Astrocyte (in vitro differentiated cells and primary cell): Measurements from ENCODE around the gene ATP11C. TPM values are rescaled to one million over a fixed set of nuclear protein-coding genes. Genes with fewer than 3 reads are reported as not detected.
"Not testable (repeated sequence)": the region's sequence is repeated elsewhere in the genome, so short reads cannot be mapped to it uniquely, and the experiment has no call there.

Source experiments
- DNase-seq: peaks from one replicate; pipeline ENCODE4 v3.0.0-alpha.2; 2010; ENCODE audit warnings: low read depth
- FAIRE-seq: peaks from 2 replicates; lab custom pipeline; 2011; peaks lifted over from hg19 to GRCh38; lab: Jason Lieb, UNC
- H2AFZ ChIP-seq: 2 replicates; pipeline ENCODE4 v1.6.0; 2012; ENCODE audit warnings: low read depth, low read length, inconsistent platforms
- H3K27ac ChIP-seq: 2 replicates; pipeline ENCODE4 v1.5.1; 2011; ENCODE audit warnings: low read depth, low read length, inconsistent platforms
- H3K27me3 ChIP-seq: 2 replicates; pipeline ENCODE4 v1.6.0; 2011; ENCODE audit warnings: low read length, inconsistent platforms; ENCODE audit not compliant: insufficient read depth
- H3K36me3 ChIP-seq: 2 replicates; pipeline ENCODE4 v1.5.1; 2011; ENCODE audit warnings: low read length, inconsistent platforms; ENCODE audit not compliant: insufficient read depth
- H3K4me1 ChIP-seq: 2 replicates; pipeline ENCODE4 v1.5.1; 2011; ENCODE audit warnings: low read length, inconsistent platforms; ENCODE audit not compliant: insufficient read depth
- H3K4me2 ChIP-seq: 2 replicates; pipeline ENCODE4 v1.6.0; 2012; ENCODE audit warnings: low read length, inconsistent platforms
- H3K4me3 ChIP-seq: 2 replicates; pipeline ENCODE4 v1.5.1; 2011; ENCODE audit warnings: low read depth, mild to moderate bottlenecking, low read length, inconsistent platforms; ENCODE audit not compliant: insufficient read depth
- H3K79me2 ChIP-seq: 2 replicates; pipeline ENCODE4 v1.6.0; 2012; ENCODE audit warnings: mild to moderate bottlenecking, low read length, inconsistent platforms; ENCODE audit not compliant: insufficient read depth
- H3K9ac ChIP-seq: 2 replicates; pipeline ENCODE4 v1.6.0; 2012; ENCODE audit warnings: mild to moderate bottlenecking, low read length, inconsistent platforms
- H3K9me3 ChIP-seq: 2 replicates; pipeline ENCODE4 v1.5.1; 2012; ENCODE audit warnings: low read depth, mild to moderate bottlenecking, low read length, inconsistent platforms; ENCODE audit not compliant: insufficient read depth
- H4K20me1 ChIP-seq: 2 replicates; pipeline ENCODE4 v1.6.0; 2012; ENCODE audit warnings: low read length, inconsistent platforms; ENCODE audit not compliant: insufficient read depth
- H3K27ac Mint-ChIP-seq: one replicate; pipeline ENCODE4 v1.8.0; 2021; ENCODE audit warnings: mild to moderate bottlenecking, mixed read lengths; ENCODE audit not compliant: unreplicated experiment
- H3K27me3 Mint-ChIP-seq: one replicate; pipeline ENCODE4 v1.8.0; 2021; ENCODE audit warnings: low read depth, mixed read lengths; ENCODE audit not compliant: unreplicated experiment
- H3K36me3 Mint-ChIP-seq: one replicate; pipeline ENCODE4 v1.8.0; 2021; ENCODE audit warnings: low read depth, mixed read lengths; ENCODE audit not compliant: unreplicated experiment
- H3K4me1 Mint-ChIP-seq: one replicate; pipeline ENCODE4 v1.8.0; 2021; ENCODE audit warnings: low read depth, mixed read lengths; ENCODE audit not compliant: unreplicated experiment
- H3K4me3 Mint-ChIP-seq: one replicate; pipeline ENCODE4 v1.8.0; 2021; ENCODE audit warnings: mild to moderate bottlenecking, moderate library complexity, mixed read lengths; ENCODE audit not compliant: unreplicated experiment
- H3K9me3 Mint-ChIP-seq: one replicate; pipeline ENCODE4 v1.8.0; 2021; ENCODE audit warnings: mild to moderate bottlenecking, mixed read lengths; ENCODE audit not compliant: unreplicated experiment
- CTCF ChIP-seq: IDR thresholded peaks from 2 replicates; pipeline ENCODE4 v1.5.1; 2011; ENCODE audit warnings: low read depth, mild to moderate bottlenecking, inconsistent platforms, low read length, moderate library complexity; ENCODE audit not compliant: insufficient read depth
- EZH2 ChIP-seq: IDR thresholded peaks from 2 replicates; pipeline ENCODE4 v1.6.1; 2012; ENCODE audit warnings: mild to moderate bottlenecking, low read length, inconsistent platforms; ENCODE audit not compliant: insufficient read depth
- total RNA-seq: library from RNA; stranded (reverse); gene quantifications from 2 replicates; pipeline ENCODE4 v1.2.1, GENCODE V29; 2021

ATP11C gene
- total RNA-seq, 1 donor from 2014 or later, result 24.6 TPM

GRCh38 chrX:139844163-139844562 is 88.7 kb downstream of the ATP11C start:
- Histone ChIP-seq H3K36me3 (no peaks in the 10 kb centered on the region), H3K4me2 (no peak overlapping the region), H3K79me2 (peaks cover 29% of the 10 kb centered on the region), H2AFZ (no peak overlapping the region), H3K27ac (no peak overlapping the region), H3K4me1 (no peaks in the 10 kb centered on the region), H4K20me1 (peaks cover 3% of the 10 kb centered on the region), H3K4me3 (no peak overlapping the region), H3K27me3 (no peaks in the 10 kb centered on the region), H3K9ac (no peak overlapping the region), H3K9me3 (no peaks in the 10 kb centered on the region)
- no peak for TF ChIP-seq CTCF
- no peak for TF ChIP-seq EZH2
- Mint-ChIP-seq H3K9me3 (no peaks in the 10 kb centered on the region), H3K4me3 (no peak overlapping the region), H3K27ac (no peak overlapping the region), H3K4me1 (no peaks in the 10 kb centered on the region), H3K36me3 (no peaks in the 10 kb centered on the region), H3K27me3 (no peaks in the 10 kb centered on the region)
- FAIRE-seq (no peak), DNase-seq (no peak)

GRCh38 chrX:139842326-139843185 is 90.3 kb downstream of the ATP11C start:
- DNase-seq, result no peak
- Mint-ChIP-seq H3K27ac (no peak overlapping the region), H3K4me3 (no peak overlapping the region), H3K36me3 (no peaks in the 10 kb centered on the region), H3K9me3 (no peaks in the 10 kb centered on the region), H3K27me3 (no peaks in the 10 kb centered on the region), H3K4me1 (no peaks in the 10 kb centered on the region)
- Histone ChIP-seq H2AFZ (no peak overlapping the region), H3K4me2 (no peak overlapping the region), H3K27ac (no peak overlapping the region), H3K4me3 (no peak overlapping the region), H4K20me1 (no peaks in the 10 kb centered on the region), H3K9me3 (no peaks in the 10 kb centered on the region), H3K4me1 (no peaks in the 10 kb centered on the region), H3K79me2 (peaks cover 24% of the 10 kb centered on the region), H3K27me3 (no peaks in the 10 kb centered on the region), H3K36me3 (no peaks in the 10 kb centered on the region), H3K9ac (no peak overlapping the region)
- TF ChIP-seq EZH2 (no peak), CTCF (no peak)
- FAIRE-seq, result peak; percentile 9

- not testable (repeated sequence) for H3K4me3 ChIP-seq, H3K9me3 Mint-ChIP-seq, FAIRE-seq, H2AFZ ChIP-seq, H3K27me3 Mint-ChIP-seq, H3K9ac ChIP-seq, H3K27ac ChIP-seq, H4K20me1 ChIP-seq, H3K4me3 Mint-ChIP-seq, H3K27ac Mint-ChIP-seq, H3K4me2 ChIP-seq, H3K36me3 Mint-ChIP-seq, H3K27me3 ChIP-seq, H3K9me3 ChIP-seq, DNase-seq, H3K36me3 ChIP-seq
- H3K4me1 Mint-ChIP-seq, result peaks cover 13% of the 10 kb centered on the region
- Histone ChIP-seq H3K4me1 (peaks cover 13% of the 10 kb centered on the region), H3K79me2 (peaks cover 33% of the 10 kb centered on the region)
These were observed 96.5 kb downstream of the ATP11C start for GRCh38 chrX:139836335-139836734.
